Kidney (tissue), 14 donors: ENCODE measurements around the gene DYNC1I1. TPM values are rescaled to one million over a fixed set of nuclear protein-coding genes. Genes with fewer than 3 reads are reported as not detected.

Experiments used
- DNase-seq, 5 donors: peaks; one replicate each; pipeline ENCODE4 v3.0.0-alpha.2; 2013 to 2020
- FAIRE-seq: peaks from 2 replicates; lab custom pipeline; 2012; peaks lifted over from hg19 to GRCh38; lab: Jason Lieb, UNC
- H3K27ac ChIP-seq, 2 donors: one replicate each; pipeline ENCODE4 v1.7.0; 2013; ENCODE audit warnings: low read depth in 2 of 2, low read length in 2 of 2, inconsistent platforms in 1 of 2
- H3K27me3 ChIP-seq: one replicate; pipeline ENCODE4 v1.7.1; 2013; ENCODE audit warnings: low read length, inconsistent platforms; ENCODE audit not compliant: control insufficient read depth, insufficient read depth
- H3K36me3 ChIP-seq, 3 donors: one replicate each; pipeline versions ENCODE4 v1.7.0 to v1.7.1; 2013; ENCODE audit warnings: low read length in 3 of 3, control low read depth in 1 of 3, inconsistent platforms in 1 of 3; ENCODE audit not compliant: insufficient read depth in 3 of 3, control insufficient read depth in 2 of 3
- H3K4me1 ChIP-seq, 3 donors: one replicate each; pipeline versions ENCODE4 v1.7.0 to v1.7.1; 2013; ENCODE audit warnings: low read length in 3 of 3, inconsistent platforms in 1 of 3, low read depth in 1 of 3; ENCODE audit not compliant: control insufficient read depth in 2 of 3, insufficient read depth in 2 of 3
- H3K4me3 ChIP-seq, 3 donors: one replicate each; pipeline versions ENCODE4 v1.7.0 to v1.8.1; 2013; ENCODE audit warnings: low read length in 3 of 3, control low read depth in 1 of 3, inconsistent platforms in 1 of 3
- H3K9ac ChIP-seq, 3 donors: one replicate each; pipeline versions ENCODE4 v1.7.0 to v1.7.1; 2013; ENCODE audit warnings: low read length in 3 of 3, control low read depth in 1 of 3, inconsistent platforms in 1 of 3
- H3K9me3 ChIP-seq, 3 donors: one replicate each; pipeline versions ENCODE4 v1.7.0 to v1.7.1; 2013; ENCODE audit warnings: low read length in 3 of 3, control low read depth in 1 of 3, inconsistent platforms in 1 of 3; ENCODE audit not compliant: control insufficient read depth in 2 of 3, insufficient read depth in 1 of 3
- CTCF ChIP-seq: IDR thresholded peaks from 3 replicates; pipeline ENCODE4 v1.5.1; 2012; ENCODE audit warnings: mild to moderate bottlenecking, moderate library complexity, borderline replicate concordance; ENCODE audit not compliant: insufficient read depth; ENCODE audit errors: extremely low read depth
- intact Hi-C: fragments of 100-400 bp; cut with DNase I; formaldehyde crosslinking; loops from one replicate; pipeline ENCODE4 v1.11.1; 2022
- polyA plus RNA-seq: library from polyadenylated mRNA; stranded (reverse); fragments of 350-450 nt; fragmentation: Illumina TruSeq; extraction: RNeasy Lipid Tissue Mini Kit (QIAGEN cat#74804); gene quantifications from one replicate; pipeline ENCODE4 v1.2.3, GENCODE V29; 2014; ENCODE audit warnings: low read depth, low replicate concordance; ENCODE audit not compliant: insufficient read depth
- total RNA-seq: library from RNA; stranded (reverse); fragmentation: NEBNext Ultra II Directional; extraction: Animal tissue kit (Norgen Biotek cat#: 25700); gene quantifications from one replicate; pipeline ENCODE4 v1.2.1, GENCODE V29; 2021
- donor health status: control.
- donor health status: control.
- donor health status: control.
- donor health status: control.
- donor health status: control.
- donor health status: DM: yes; HTN: yes; CAD: no.
- donor health status: Normal renal cell carcinoma (clear cell type).

The DYNC1I1 gene
- total and polyA plus RNA-seq, 2 donors from 2014 or later: 2.3 to 2.6 TPM

- Histone ChIP-seq H3K4me3 (no peak overlapping the region), H3K9ac (no peak overlapping the region), H3K4me1 (no peaks in the 10 kb centered on the region), H3K27ac (no peak overlapping the region), H3K36me3 (no peaks in the 10 kb centered on the region), H3K9me3 (no peaks in the 10 kb centered on the region), H3K27me3 (no peaks in the 10 kb centered on the region)
- DNase-seq: no peak
- intact Hi-C loops: no loop called here
- FAIRE-seq: no peak
- TF ChIP-seq CTCF: no peak
Observed at GRCh38 chr7:95906851-95907250, 134.5 kb downstream of the DYNC1I1 start.

GRCh38 chr7:95907337-95907736, 135.0 kb downstream of the DYNC1I1 start:
- Histone ChIP-seq H3K36me3 (no peaks in the 10 kb centered on the region), H3K9me3 (no peaks in the 10 kb centered on the region), H3K27me3 (no peaks in the 10 kb centered on the region), H3K4me3 (no peak overlapping the region), H3K27ac (no peak overlapping the region), H3K4me1 (no peaks in the 10 kb centered on the region), H3K9ac (no peak overlapping the region)
- FAIRE-seq (no peak), DNase-seq (no peak)
- TF ChIP-seq CTCF: no peak
- intact Hi-C loops: no loop called here

GRCh38 chr7:95908499-95908898, 136.1 kb downstream of the DYNC1I1 start:
- no peaks in the 10 kb centered on the region for H3K36me3 ChIP-seq
- H3K27me3 ChIP-seq: no peaks in the 10 kb centered on the region
- DNase-seq (no peak), FAIRE-seq (no peak)
- H3K27ac ChIP-seq: no peak overlapping the region
- H3K4me3 ChIP-seq: no peak overlapping the region
- TF ChIP-seq CTCF: no peak
- no peaks in the 10 kb centered on the region for H3K4me1 ChIP-seq
- no peak overlapping the region for H3K9ac ChIP-seq
- no peaks in the 10 kb centered on the region for H3K9me3 ChIP-seq
- intact Hi-C loops: no loop called here

GRCh38 chr7:95910341-95910740, 138.0 kb downstream of the DYNC1I1 start:
- DNase-seq: no peak
- Histone ChIP-seq H3K4me1 (no peaks in the 10 kb centered on the region), H3K9me3 (no peaks in the 10 kb centered on the region), H3K9ac (no peak overlapping the region), H3K27ac (no peak overlapping the region), H3K36me3 (no peaks in the 10 kb centered on the region), H3K27me3 (no peaks in the 10 kb centered on the region), H3K4me3 (no peak overlapping the region)
- TF ChIP-seq CTCF: no peak
- intact Hi-C loops: loop anchor here (10.0 kb wide), 1 partner anchor 1114 kb away; the partner anchor contains the start of gene DLX5
- FAIRE-seq: no peak
